ENCODE measurements around the gene BCL3. TPM values are rescaled to one million over a fixed set of nuclear protein-coding genes. Genes with fewer than 3 reads are reported as not detected.

The BCL3 gene
- total and polyA plus RNA-seq, 2 of the 13 experiments (the other 11 are each of a cell fraction or from before 2014, with no cell fraction given) = 2.3 to 4.0 TPM

GRCh38 chr19:44807652-44808462, 59.3 kb downstream of the BCL3 start (continued):
- TF ChIP-seq PRDM4 (CRISPR knock-in tag; IDR thresholded peaks at IDR 0.05; ENCODE audit: borderline replicate concordance) = no peak
- TF ChIP-seq EHMT2 (IDR thresholded peaks at IDR 0.05; ENCODE audit: borderline replicate concordance, low read depth, low read length) = no peak
- no peak for TF ChIP-seq ZFP91 (CRISPR knock-in tag; IDR thresholded peaks at IDR 0.05; ENCODE audit: borderline replicate concordance)
- TF ChIP-seq CERS6 (CRISPR knock-in tag; IDR thresholded peaks at IDR 0.05) = no peak
- no peak for TF ChIP-seq KLF15 (CRISPR knock-in tag; IDR thresholded peaks at IDR 0.05; ENCODE audit: borderline replicate concordance)
- no peak for TF ChIP-seq NFIB (CRISPR knock-in tag; IDR thresholded peaks at IDR 0.05; ENCODE audit: borderline replicate concordance)
- peak; percentile 35; the same call in 1 of the 2 replicates for TF ChIP-seq ARID5B (CRISPR knock-in tag; IDR thresholded peaks at IDR 0.05)
- TF ChIP-seq ZNF598 (CRISPR knock-in tag; IDR thresholded peaks at IDR 0.05; ENCODE audit: borderline replicate concordance) = no peak
- TF ChIP-seq AKNA (CRISPR knock-in tag; IDR thresholded peaks at IDR 0.05; ENCODE audit: borderline replicate concordance) = no peak
- no peak for TF ChIP-seq ZNF776 (CRISPR knock-in tag; IDR thresholded peaks at IDR 0.05)
- TF ChIP-seq E2F5 (CRISPR knock-in tag; conservative IDR thresholded peaks at IDR 0.05) = no peak
